Natural killer cell (primary cell): ENCODE measurements around the gene RUNX3. TPM values are rescaled to one million over a fixed set of nuclear protein-coding genes. Genes with fewer than 3 reads are reported as not detected.

Source experiments
- ATAC-seq, 3 donors: fragments of 150-1000 bp in 2 of 3; fragments of 200-7000 bp in 1 of 3; cut with Tn5 transposase; 1 replicate in 1 of 3; 2 replicates in 2 of 3; pipeline ENCODE4 v1.10.0; 2021; ENCODE audit warnings: mild to moderate bottlenecking in 2 of 3, moderate library complexity in 2 of 3
- DNase-seq, 2 donors: peaks; one replicate each; pipeline versions ENCODE4 v3.0.0 to v3.0.0-alpha.2; 2013 to 2021; ENCODE audit warnings: mixed read lengths in 1 of 2
- H3K27ac ChIP-seq: one replicate; pipeline ENCODE4 v1.5.1; 2013; ENCODE audit warnings: mild to moderate bottlenecking, low read length
- H3K27me3 ChIP-seq: one replicate; pipeline ENCODE4 v1.6.1; 2013; ENCODE audit warnings: low read length; ENCODE audit not compliant: control insufficient read depth, insufficient read depth
- H3K36me3 ChIP-seq: one replicate; pipeline ENCODE4 v1.6.1; 2013; ENCODE audit warnings: low read length; ENCODE audit not compliant: control insufficient read depth, insufficient read depth
- H3K4me1 ChIP-seq: one replicate; pipeline ENCODE4 v1.6.1; 2013; ENCODE audit warnings: low read length; ENCODE audit not compliant: control insufficient read depth, insufficient read depth
- H3K4me3 ChIP-seq: one replicate; pipeline ENCODE4 v1.5.1; 2013; ENCODE audit warnings: low read length
- H3K9me3 ChIP-seq: one replicate; pipeline ENCODE4 v1.6.1; 2013; ENCODE audit warnings: low read length; ENCODE audit not compliant: control insufficient read depth, insufficient read depth
- H3K27ac Mint-ChIP-seq, 2 donors: one replicate each; pipeline ENCODE4 v1.8.0; 2022; ENCODE audit warnings: mild to moderate bottlenecking in 2 of 2, mixed read lengths in 2 of 2, moderate library complexity in 1 of 2
- H3K27me3 Mint-ChIP-seq, 2 donors: one replicate each; pipeline ENCODE4 v1.8.0; 2022; ENCODE audit warnings: low read depth in 2 of 2, mixed read lengths in 2 of 2
- H3K36me3 Mint-ChIP-seq: one replicate; pipeline ENCODE4 v1.8.0; 2022; ENCODE audit warnings: mixed read lengths
- H3K4me1 Mint-ChIP-seq, 2 donors: one replicate each; pipeline ENCODE4 v1.8.0; 2022; ENCODE audit warnings: mixed read lengths in 2 of 2
- H3K4me3 Mint-ChIP-seq: one replicate; pipeline ENCODE4 v1.8.0; 2022; ENCODE audit warnings: mild to moderate bottlenecking, moderate library complexity, mixed read lengths
- H3K9me3 Mint-ChIP-seq, 2 donors: one replicate each; pipeline ENCODE4 v1.8.0; 2022; ENCODE audit warnings: mixed read lengths in 2 of 2
- WGBS: methylation state at CpG from one replicate; pipeline ENCODE4 v1.1.7; 2013; ENCODE audit warnings: missing lambda C conversion rate; ENCODE audit not compliant: insufficient coverage; 5-methylcytosine and 5-hydroxymethylcytosine counted together
- intact Hi-C: fragments of 100-400 bp; cut with micrococcal nuclease; formaldehyde crosslinking; loops from one replicate; pipeline ENCODE4 v1.14.2; 2022
- total RNA-seq, 4 donors: library from RNA; stranded (reverse); fragments of 120-200 nt in 1 of 4; gene quantifications; one replicate each; pipeline versions ENCODE4 v1.2.3 to v1.2.4, GENCODE V29; 2013 to 2022
- TF ChIP-seq, protein P1 (sequence below): fragments of 200-600 bp; IDR thresholded peaks from one replicate; pipeline ENCODE4 v1.8.0; 2022; ENCODE audit warnings: antibody characterized with exemption

Gene RUNX3
- total RNA-seq, 3 donors from 2014 or later (not counting 1 experiment from before 2014, with no cell fraction given): 537 to 630 (median 601) TPM

DNA sequence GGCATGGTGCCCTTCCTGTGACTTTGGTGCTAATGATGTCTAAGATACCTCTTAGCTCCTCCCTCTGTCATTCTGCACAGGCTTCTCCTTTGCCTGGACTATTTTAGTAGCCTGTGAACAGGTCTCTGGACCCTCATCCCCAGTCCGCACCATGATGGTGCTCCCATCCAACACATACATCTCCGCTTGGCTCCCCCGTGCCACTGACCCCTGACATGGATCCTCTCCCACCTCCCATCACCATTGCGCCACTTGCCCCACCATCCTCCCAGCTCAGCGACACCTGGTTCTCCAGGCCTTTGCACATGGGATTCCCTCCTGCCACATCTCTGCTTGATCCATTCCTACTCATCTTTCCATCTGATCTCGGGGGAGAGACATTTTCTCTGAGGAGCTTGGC lies 33.9 kb downstream of the RUNX3 start:
- Histone ChIP-seq H3K27me3 (no peaks in the 10 kb centered on the region), H3K27ac (no peak overlapping the region), H3K9me3 (peaks cover 9% of the 10 kb centered on the region), H3K36me3 (peaks cover 11% of the 10 kb centered on the region), H3K4me3 (no peak overlapping the region), H3K4me1 (peaks cover 55% of the 10 kb centered on the region)
- WGBS: 96% methylated on average over 6 of the region's 6 CpGs
- Mint-ChIP-seq H3K36me3 (peaks cover 13% of the 10 kb centered on the region), H3K9me3 (peaks cover 0 to 4% of the 10 kb centered on the region in 2 donors), H3K4me1 (peaks cover 42 to 56% of the 10 kb centered on the region in 2 donors), H3K4me3 (peak overlapping the region; percentile 47), H3K27me3 (no peaks in the 10 kb centered on the region), H3K27ac (peak overlapping the region; percentile 77 to 99)
- DNase-seq (peak in 1 of 2 donors; percentile 43), ATAC-seq (peak in 1 of 3 donors; percentile 18)
- intact Hi-C loops: no loop called here
- TF ChIP-seq, protein P1, sequence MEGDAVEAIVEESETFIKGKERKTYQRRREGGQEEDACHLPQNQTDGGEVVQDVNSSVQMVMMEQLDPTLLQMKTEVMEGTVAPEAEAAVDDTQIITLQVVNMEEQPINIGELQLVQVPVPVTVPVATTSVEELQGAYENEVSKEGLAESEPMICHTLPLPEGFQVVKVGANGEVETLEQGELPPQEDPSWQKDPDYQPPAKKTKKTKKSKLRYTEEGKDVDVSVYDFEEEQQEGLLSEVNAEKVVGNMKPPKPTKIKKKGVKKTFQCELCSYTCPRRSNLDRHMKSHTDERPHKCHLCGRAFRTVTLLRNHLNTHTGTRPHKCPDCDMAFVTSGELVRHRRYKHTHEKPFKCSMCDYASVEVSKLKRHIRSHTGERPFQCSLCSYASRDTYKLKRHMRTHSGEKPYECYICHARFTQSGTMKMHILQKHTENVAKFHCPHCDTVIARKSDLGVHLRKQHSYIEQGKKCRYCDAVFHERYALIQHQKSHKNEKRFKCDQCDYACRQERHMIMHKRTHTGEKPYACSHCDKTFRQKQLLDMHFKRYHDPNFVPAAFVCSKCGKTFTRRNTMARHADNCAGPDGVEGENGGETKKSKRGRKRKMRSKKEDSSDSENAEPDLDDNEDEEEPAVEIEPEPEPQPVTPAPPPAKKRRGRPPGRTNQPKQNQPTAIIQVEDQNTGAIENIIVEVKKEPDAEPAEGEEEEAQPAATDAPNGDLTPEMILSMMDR: no peak

DNA sequence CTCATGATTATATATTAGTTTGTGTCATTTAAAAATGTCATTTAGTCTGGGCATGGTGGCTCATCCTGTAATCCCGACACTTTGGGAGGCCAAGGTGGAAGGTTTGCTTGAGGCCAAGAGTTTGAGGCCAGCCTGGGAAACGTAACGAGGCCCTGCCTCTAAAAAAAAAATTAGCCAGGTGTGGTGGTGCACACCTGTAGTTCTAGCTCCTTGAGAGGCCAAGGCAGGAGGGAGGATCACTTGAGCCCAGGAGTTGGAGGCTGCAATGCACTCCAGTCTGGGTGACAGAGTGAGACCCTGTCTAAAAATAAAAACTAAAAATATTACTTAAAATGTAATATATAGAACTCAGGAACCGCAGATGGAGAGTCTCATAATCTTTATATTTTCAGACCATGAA lies 34.6 kb downstream of the RUNX3 start:
- 96% methylated on average over 4 of the region's 4 CpGs for WGBS
- no peak overlapping the region for H3K4me3 Mint-ChIP-seq

DNA sequence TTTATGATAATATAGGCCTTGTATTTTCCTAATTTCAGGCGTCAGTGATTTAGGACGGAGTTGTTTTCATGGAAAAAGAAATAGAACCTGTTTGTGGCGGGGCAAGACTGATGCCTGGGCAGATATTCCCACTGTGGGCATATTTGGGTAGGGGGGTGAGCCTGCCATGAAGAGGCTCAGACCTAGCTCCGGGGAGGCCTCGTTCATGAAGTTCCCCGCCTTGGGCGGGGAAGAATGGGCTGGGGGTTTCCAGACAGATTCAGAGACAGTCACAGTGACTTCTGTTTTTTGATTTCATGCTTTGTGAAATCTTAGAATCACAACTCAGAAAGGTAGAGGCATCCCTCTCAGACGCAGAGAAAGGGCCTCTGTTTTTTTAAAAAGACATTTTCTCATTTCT lies 36.1 kb downstream of the RUNX3 start:
- H3K36me3 Mint-ChIP-seq: peaks cover 13% of the 10 kb centered on the region
- H3K27me3 Mint-ChIP-seq: no peaks in the 10 kb centered on the region
- 91% methylated on average over 8 of the region's 8 CpGs for WGBS
- Histone ChIP-seq H3K4me3 (no peak overlapping the region), H3K36me3 (peaks cover 3% of the 10 kb centered on the region), H3K27me3 (no peaks in the 10 kb centered on the region), H3K9me3 (peaks cover 9% of the 10 kb centered on the region), H3K27ac (no peak overlapping the region), H3K4me1 (peaks cover 33% of the 10 kb centered on the region)
- H3K4me3 Mint-ChIP-seq: no peak overlapping the region
- H3K4me1 Mint-ChIP-seq: peaks cover 41 to 53% of the 10 kb centered on the region in 2 donors
- TF ChIP-seq, protein P1: no peak
- peaks cover 0 to 4% of the 10 kb centered on the region in 2 donors for H3K9me3 Mint-ChIP-seq
- intact Hi-C loops: no loop called here
- no peak for DNase-seq
- H3K27ac Mint-ChIP-seq: peak overlapping the region in 1 of 2 donors; percentile 17
- ATAC-seq: no peak

More for the DNA sequence above, 34.6 kb downstream of the RUNX3 start:
- peaks cover 44 to 57% of the 10 kb centered on the region in 2 donors for H3K4me1 Mint-ChIP-seq
- H3K27ac Mint-ChIP-seq: peak overlapping the region in 1 of 2 donors; percentile 99
- intact Hi-C loops: no loop called here
- H3K36me3 Mint-ChIP-seq: peaks cover 13% of the 10 kb centered on the region
- TF ChIP-seq, protein P1: no peak
- no peak overlapping the region for H3K4me3 ChIP-seq
- H3K27ac ChIP-seq: no peak overlapping the region
- H3K4me1 ChIP-seq: peaks cover 49% of the 10 kb centered on the region
- H3K9me3 ChIP-seq: peaks cover 9% of the 10 kb centered on the region
- ATAC-seq (no peak), DNase-seq (no peak)
- H3K27me3 ChIP-seq: no peaks in the 10 kb centered on the region
- H3K36me3 ChIP-seq: peaks cover 6% of the 10 kb centered on the region
- H3K27me3 Mint-ChIP-seq: no peaks in the 10 kb centered on the region
- peaks cover 0 to 4% of the 10 kb centered on the region in 2 donors for H3K9me3 Mint-ChIP-seq

DNA sequence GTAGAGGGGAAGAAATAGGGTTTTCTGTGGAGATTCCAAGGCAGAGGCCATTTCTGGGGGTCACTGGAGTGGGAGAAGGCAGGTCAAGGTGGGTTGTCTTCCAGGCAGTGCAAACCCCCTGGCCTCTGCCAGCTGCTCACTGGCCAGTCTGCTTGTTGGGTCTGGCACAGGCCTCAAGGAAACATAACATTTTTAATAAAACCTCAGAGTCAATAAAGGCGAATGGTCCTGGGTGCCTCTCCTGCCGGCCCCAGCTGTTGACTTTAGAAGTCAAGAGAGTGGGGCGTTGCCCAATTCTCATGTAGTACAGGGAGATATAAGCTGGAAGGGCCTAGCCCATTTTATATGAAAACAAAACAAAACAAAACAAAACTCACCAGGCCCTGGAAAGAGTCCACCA lies 36.6 kb downstream of the RUNX3 start:
- 100% methylated on average over 1 of the region's 3 CpGs for WGBS
- Mint-ChIP-seq H3K4me3 (no peak overlapping the region), H3K27me3 (no peaks in the 10 kb centered on the region), H3K9me3 (peaks cover 0 to 4% of the 10 kb centered on the region in 2 donors), H3K27ac (no peak overlapping the region), H3K36me3 (peaks cover 13% of the 10 kb centered on the region), H3K4me1 (peaks cover 38 to 50% of the 10 kb centered on the region in 2 donors)
- Histone ChIP-seq H3K36me3 (no peaks in the 10 kb centered on the region), H3K27me3 (no peaks in the 10 kb centered on the region), H3K27ac (no peak overlapping the region), H3K4me1 (peaks cover 28% of the 10 kb centered on the region), H3K9me3 (peaks cover 9% of the 10 kb centered on the region), H3K4me3 (no peak overlapping the region)
- ATAC-seq (no peak), DNase-seq (no peak)
- TF ChIP-seq, protein P1: no peak
- intact Hi-C loops: no loop called here
